CD4-positive, alpha-beta memory T cell (primary cell): ENCODE results near the gene KRT38. TPM values are rescaled to one million over a fixed set of nuclear protein-coding genes. Genes with fewer than 3 reads are reported as not detected.

Experiments used
- polyA plus RNA-seq, 2 donors: library from polyadenylated mRNA; unstranded; fragments of 300-500 nt; fragmentation: Illumina TruSeq; gene quantifications; one replicate each; pipeline ENCODE4 v1.2.3, GENCODE V29; 2021
- total RNA-seq, 2 experiments: library from RNA; stranded (reverse); gene quantifications; one replicate each; pipeline ENCODE4 v1.2.3, GENCODE V29; 2021

KRT38 gene
- total and polyA plus RNA-seq, 4 experiments from 2014 or later, result not detected

Other genes with a start within 250 kb of the KRT38 start
- not detected for gene KRTAP9-2, start 214.3 kb downstream of the KRT38 start, total RNA-seq
- not detected for gene KRTAP9-2, start 214.3 kb downstream of the KRT38 start, polyA plus RNA-seq
- not detected for gene KRTAP9-3, start 208.5 kb downstream of the KRT38 start, total RNA-seq
- gene KRTAP9-3, start 208.5 kb downstream of the KRT38 start, polyA plus RNA-seq, result not detected
- gene KRTAP9-8, start 203.0 kb downstream of the KRT38 start, total RNA-seq, result not detected
- not detected for gene KRTAP9-8, start 203.0 kb downstream of the KRT38 start, polyA plus RNA-seq
- not detected for gene KRTAP9-4, start 191.3 kb downstream of the KRT38 start, total RNA-seq
- not detected for gene KRTAP9-4, start 191.3 kb downstream of the KRT38 start, polyA plus RNA-seq
- not detected for gene KRTAP9-9, start 185.6 kb downstream of the KRT38 start, total RNA-seq
- not detected for gene KRTAP9-9, start 185.6 kb downstream of the KRT38 start, polyA plus RNA-seq
- gene KRTAP9-6, start 175.6 kb downstream of the KRT38 start, total RNA-seq, result not detected
- gene KRTAP9-6, start 175.6 kb downstream of the KRT38 start, polyA plus RNA-seq, result not detected
- not detected for gene KRTAP9-7, start 165.3 kb downstream of the KRT38 start, total RNA-seq
- gene KRTAP9-7, start 165.3 kb downstream of the KRT38 start, polyA plus RNA-seq, result not detected
- not detected for gene KRTAP29-1, start 138.1 kb downstream of the KRT38 start, total RNA-seq
- not detected for gene KRTAP29-1, start 138.1 kb downstream of the KRT38 start, polyA plus RNA-seq
- under 1 TPM in 1 of 2 experiments, not detected in 1; 0.28 TPM for gene KRTAP16-1, start 131.7 kb downstream of the KRT38 start, total RNA-seq
- not detected for gene KRTAP16-1, start 131.7 kb downstream of the KRT38 start, polyA plus RNA-seq
- gene KRTAP17-1, start 125.3 kb downstream of the KRT38 start, total RNA-seq, result not detected
- gene KRTAP17-1, start 125.3 kb downstream of the KRT38 start, polyA plus RNA-seq, result not detected
- gene KRT33A, start 90.2 kb downstream of the KRT38 start, total RNA-seq, result not detected
- gene KRT33A, start 90.2 kb downstream of the KRT38 start, polyA plus RNA-seq, result not detected
- gene KRT33B, start 71.2 kb downstream of the KRT38 start, total RNA-seq, result not detected
- gene KRT33B, start 71.2 kb downstream of the KRT38 start, polyA plus RNA-seq, result not detected
- not detected for gene KRT34, start 58.7 kb downstream of the KRT38 start, total RNA-seq
- not detected for gene KRT34, start 58.7 kb downstream of the KRT38 start, polyA plus RNA-seq
- not detected for gene KRT31, start 43.4 kb downstream of the KRT38 start, total RNA-seq
- not detected for gene KRT31, start 43.4 kb downstream of the KRT38 start, polyA plus RNA-seq
- gene KRT37, start 16.4 kb downstream of the KRT38 start, total RNA-seq, result not detected
- gene KRT37, start 16.4 kb downstream of the KRT38 start, polyA plus RNA-seq, result not detected
- not detected for gene KRT32, start 26.4 kb upstream of the KRT38 start, total RNA-seq
- not detected for gene KRT32, start 26.4 kb upstream of the KRT38 start, polyA plus RNA-seq
- not detected for gene KRT35, start 40.2 kb upstream of the KRT38 start, total RNA-seq
- not detected for gene KRT35, start 40.2 kb upstream of the KRT38 start, polyA plus RNA-seq
- gene KRT36, start 48.9 kb upstream of the KRT38 start, total RNA-seq, result not detected
- not detected for gene KRT36, start 48.9 kb upstream of the KRT38 start, polyA plus RNA-seq
- not detected for gene KRT13, start 64.6 kb upstream of the KRT38 start, total RNA-seq
- gene KRT13, start 64.6 kb upstream of the KRT38 start, polyA plus RNA-seq, result not detected
- not detected for gene KRT15, start 77.9 kb upstream of the KRT38 start, total RNA-seq
- not detected for gene KRT15, start 77.9 kb upstream of the KRT38 start, polyA plus RNA-seq
- not detected for gene KRT19, start 87.3 kb upstream of the KRT38 start, total RNA-seq
- gene KRT19, start 87.3 kb upstream of the KRT38 start, polyA plus RNA-seq, result not detected
- gene KRT9, start 131.1 kb upstream of the KRT38 start, total RNA-seq, result not detected
- not detected for gene KRT9, start 131.1 kb upstream of the KRT38 start, polyA plus RNA-seq
- not detected for gene KRT14, start 145.9 kb upstream of the KRT38 start, total RNA-seq
- gene KRT14, start 145.9 kb upstream of the KRT38 start, polyA plus RNA-seq, result not detected
- gene KRT16, start 171.8 kb upstream of the KRT38 start, total RNA-seq, result not detected
- gene KRT16, start 171.8 kb upstream of the KRT38 start, polyA plus RNA-seq, result not detected
- not detected for gene KRT17, start 183.6 kb upstream of the KRT38 start, total RNA-seq
- gene KRT17, start 183.6 kb upstream of the KRT38 start, polyA plus RNA-seq, result not detected
- gene EIF1, start 247.9 kb upstream of the KRT38 start, total RNA-seq, result 100 to 1,000 TPM; 776 to 839 TPM
- gene EIF1, start 247.9 kb upstream of the KRT38 start, polyA plus RNA-seq, result 1,000 to 10,000 TPM; 1,081 to 1,611 TPM